ENCODE results near the gene GTF2IRD1.

GTF2IRD1 gene

DNA sequence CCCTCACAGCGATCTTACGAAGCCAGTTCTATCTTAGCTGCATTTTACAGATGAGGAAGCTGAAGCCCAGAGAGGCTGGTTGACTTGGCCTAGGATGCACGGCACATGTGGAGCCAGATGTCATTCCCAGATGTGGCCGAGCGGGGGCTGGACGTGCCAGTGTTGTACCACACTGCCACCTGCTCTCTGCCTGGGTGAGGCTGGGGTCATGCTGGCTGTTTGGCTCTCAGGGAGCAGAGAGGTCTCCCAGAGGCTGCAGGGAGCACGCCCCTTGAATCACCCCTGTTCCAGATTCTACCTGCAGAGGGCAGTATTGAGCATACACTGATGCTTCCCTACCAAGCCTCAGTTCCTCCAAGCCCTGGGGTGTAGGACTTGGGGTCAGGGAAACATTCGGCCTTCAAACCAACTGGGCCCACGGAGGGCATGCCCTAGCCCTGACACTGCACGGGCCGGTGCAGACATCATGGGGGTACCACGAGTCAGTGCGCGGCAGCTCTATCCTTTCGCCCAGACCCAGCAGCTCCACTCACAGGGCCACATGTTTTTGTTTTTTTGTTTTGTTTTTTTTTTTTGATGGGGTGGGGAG, 3.8 kb upstream of the GTF2IRD1 start:
- Histone ChIP-seq H3K4me1 (ENCODE audit: insufficient read depth, low read length) (peaks cover 4% of the 10 kb centered on the region), H3K36me3 (ENCODE audit: insufficient read depth, low read length) (no peaks in the 10 kb centered on the region), H3K9ac (ENCODE audit: low read depth, low read length) (no peak overlapping the region), H3K9me3 (ENCODE audit: control insufficient read depth, insufficient read depth, low read length) (no peaks in the 10 kb centered on the region; the same call in 1 of the 2 replicates)

DNA sequence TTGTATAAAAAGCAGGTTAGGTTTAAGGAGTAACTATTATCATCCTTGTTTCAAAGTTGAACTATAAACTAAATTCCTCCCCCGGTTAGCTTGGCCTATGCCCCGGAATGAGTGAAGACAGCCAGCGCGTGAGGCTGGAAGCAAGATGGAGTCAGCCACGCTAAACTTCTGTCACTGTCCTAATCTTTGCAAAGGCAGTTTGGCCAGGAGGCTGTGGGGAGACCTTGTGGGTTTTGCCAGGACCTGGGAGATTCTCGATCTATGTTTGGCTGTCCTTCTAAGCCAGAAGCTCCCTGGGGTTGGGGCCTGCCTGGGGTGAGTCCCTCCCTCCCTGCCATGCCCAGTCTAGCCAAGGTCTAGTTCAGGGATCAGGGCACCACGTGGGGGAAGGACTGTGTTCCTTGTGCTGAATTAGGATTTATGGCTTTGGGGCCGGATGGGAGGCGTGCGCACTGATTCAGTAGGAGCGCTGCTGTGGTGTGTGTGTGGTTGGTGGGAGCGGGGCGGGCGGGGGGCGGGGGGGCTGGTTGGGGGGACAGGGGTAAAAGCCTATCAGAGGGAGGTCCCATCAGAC, 871 bp upstream of the GTF2IRD1 start:
- no peaks in the 10 kb centered on the region; the same call in 1 of the 2 replicates for H3K9me3 ChIP-seq (ENCODE audit: control insufficient read depth, insufficient read depth, low read length)
- peak overlapping the region; percentile 64; the same call in 1 of the 2 replicates for H3K9ac ChIP-seq (ENCODE audit: low read depth, low read length)
- peaks cover 4% of the 10 kb centered on the region for H3K4me1 ChIP-seq (ENCODE audit: insufficient read depth, low read length)
- H3K36me3 ChIP-seq (ENCODE audit: insufficient read depth, low read length): no peaks in the 10 kb centered on the region

DNA sequence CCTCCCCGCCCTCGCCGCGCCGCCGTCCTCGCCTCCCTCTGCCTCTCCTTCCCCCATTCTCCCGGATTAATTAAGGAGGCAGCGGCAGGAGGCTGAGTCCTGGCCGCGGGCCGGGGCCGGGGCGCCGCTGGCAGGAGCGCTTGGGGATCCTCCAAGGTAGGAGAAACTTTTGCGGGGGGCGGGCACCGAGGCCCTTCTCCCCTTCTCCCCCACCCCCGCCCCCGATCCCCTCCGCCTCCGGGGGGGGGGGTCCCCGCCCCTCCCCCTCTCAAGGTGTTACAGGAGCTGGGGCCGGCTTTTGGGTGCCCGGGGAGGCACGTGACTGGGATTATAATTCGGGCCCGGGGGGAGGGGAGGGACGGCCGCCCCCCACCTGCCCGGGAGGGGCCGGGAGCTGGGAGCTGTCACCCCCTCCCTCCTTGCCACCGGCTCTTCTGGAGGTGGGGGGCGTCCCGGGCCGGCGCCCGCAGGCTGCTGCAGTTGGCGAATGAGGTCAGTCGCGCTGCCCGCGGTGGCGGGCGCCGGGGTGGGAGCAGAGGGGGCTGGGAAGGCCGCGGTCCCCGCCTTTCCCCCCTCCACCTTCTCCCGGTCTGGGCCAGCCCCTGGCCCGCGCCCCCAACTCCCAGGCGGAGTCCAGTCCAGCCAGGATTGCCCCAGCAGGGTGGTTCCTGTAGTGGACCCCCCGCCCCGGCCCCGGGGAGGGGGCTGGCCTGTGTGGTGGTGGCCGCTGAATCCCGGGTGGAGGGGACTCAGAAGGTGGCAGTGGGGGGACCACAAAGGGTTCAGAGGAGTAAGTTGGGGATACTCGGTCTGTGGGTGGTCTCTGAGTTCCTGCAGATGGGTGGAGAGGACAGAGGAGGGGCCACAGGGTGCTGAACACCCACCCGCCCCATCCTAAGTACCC, 567 bp downstream of the GTF2IRD1 start:
- Histone ChIP-seq H3K9ac (ENCODE audit: low read depth, low read length) (peak overlapping the region; percentile 76), H3K4me1 (ENCODE audit: insufficient read depth, low read length) (peaks cover 4% of the 10 kb centered on the region), H3K9me3 (ENCODE audit: control insufficient read depth, insufficient read depth, low read length) (no peaks in the 10 kb centered on the region; the same call in 1 of the 2 replicates), H3K36me3 (ENCODE audit: insufficient read depth, low read length) (no peaks in the 10 kb centered on the region; the same call in 1 of the 2 replicates)

DNA sequence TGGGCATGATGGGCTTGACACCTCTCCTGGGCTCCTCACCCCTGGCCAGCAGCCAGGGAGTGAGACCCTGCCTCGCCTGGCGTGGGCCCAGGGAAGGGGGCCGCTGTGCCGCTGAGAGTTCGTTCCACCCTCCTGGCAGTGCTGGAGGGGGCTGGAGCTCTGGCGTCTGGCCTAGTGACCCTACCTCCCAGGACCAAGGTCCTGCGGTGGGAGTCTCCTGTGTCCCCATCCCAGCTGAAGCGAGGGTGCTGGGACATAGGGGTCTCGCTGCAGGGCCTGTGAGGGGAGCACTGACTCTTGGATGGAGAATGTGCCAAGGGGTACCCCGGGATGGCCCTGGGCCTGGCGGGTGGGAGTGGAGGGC, 1.2 kb downstream of the GTF2IRD1 start:
- H3K36me3 ChIP-seq (ENCODE audit: insufficient read depth, low read length): no peaks in the 10 kb centered on the region; the same call in 1 of the 2 replicates
- no peaks in the 10 kb centered on the region; the same call in 1 of the 2 replicates for H3K9me3 ChIP-seq (ENCODE audit: control insufficient read depth, insufficient read depth, low read length)
- peak overlapping the region; percentile 76 for H3K9ac ChIP-seq (ENCODE audit: low read depth, low read length)
- H3K4me1 ChIP-seq (ENCODE audit: insufficient read depth, low read length): peaks cover 4% of the 10 kb centered on the region

DNA sequence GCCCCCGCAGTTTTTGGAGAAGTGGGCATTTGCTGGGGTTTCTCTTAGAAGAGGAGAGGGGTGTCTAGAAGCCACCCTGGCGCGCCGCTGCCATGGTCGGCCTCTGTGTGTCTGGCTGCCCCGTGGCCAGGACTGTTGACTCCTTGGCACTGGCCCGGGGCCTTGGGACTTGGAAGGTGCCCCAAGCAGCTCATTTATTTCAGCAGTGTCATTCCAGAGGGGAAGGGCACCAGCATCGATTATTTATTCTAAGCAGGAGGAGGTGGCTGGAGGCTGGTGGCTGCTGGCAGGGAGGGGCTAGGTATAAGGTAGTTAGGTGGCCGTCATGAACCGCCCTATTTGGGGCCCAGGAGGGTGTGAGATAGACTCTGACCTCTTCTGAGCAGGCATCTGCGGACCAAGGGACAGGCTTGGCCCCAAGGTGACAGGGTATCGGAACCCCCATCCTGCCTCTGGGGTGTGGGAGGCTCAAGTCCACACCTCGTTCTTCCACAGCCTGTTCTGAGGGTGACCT, 1.6 kb downstream of the GTF2IRD1 start:
- peak overlapping the region; percentile 76 for H3K9ac ChIP-seq (ENCODE audit: low read depth, low read length)
- H3K9me3 ChIP-seq (ENCODE audit: control insufficient read depth, insufficient read depth, low read length): no peaks in the 10 kb centered on the region; the same call in 1 of the 2 replicates
- peaks cover 4% of the 10 kb centered on the region for H3K4me1 ChIP-seq (ENCODE audit: insufficient read depth, low read length)
- H3K36me3 ChIP-seq (ENCODE audit: insufficient read depth, low read length): no peaks in the 10 kb centered on the region; the same call in 1 of the 2 replicates

DNA sequence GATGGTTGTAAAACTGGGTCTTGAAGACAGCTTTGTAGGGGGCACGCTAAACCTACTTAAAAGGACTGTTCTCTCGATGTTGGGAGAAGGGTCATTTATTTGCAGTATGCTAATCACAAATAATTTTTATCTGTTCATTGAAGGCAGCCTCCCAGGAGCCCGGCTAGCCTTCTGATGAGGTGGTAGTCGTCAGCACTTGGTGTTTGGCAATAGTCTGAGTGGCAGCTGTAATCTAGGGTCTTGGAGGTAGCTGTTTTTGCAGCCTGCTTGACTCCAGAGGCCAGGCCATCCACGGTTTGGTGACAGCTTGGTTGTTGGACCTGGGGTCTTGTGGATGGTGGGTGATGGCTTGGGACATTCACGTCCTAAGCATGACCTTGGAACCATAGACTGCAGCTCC, 2.2 kb downstream of the GTF2IRD1 start:
- H3K4me1 ChIP-seq (ENCODE audit: insufficient read depth, low read length): peaks cover 4% of the 10 kb centered on the region
- H3K36me3 ChIP-seq (ENCODE audit: insufficient read depth, low read length): no peaks in the 10 kb centered on the region; the same call in 1 of the 2 replicates
- H3K9ac ChIP-seq (ENCODE audit: low read depth, low read length): no peak overlapping the region
- no peaks in the 10 kb centered on the region; the same call in 1 of the 2 replicates for H3K9me3 ChIP-seq (ENCODE audit: control insufficient read depth, insufficient read depth, low read length)

DNA sequence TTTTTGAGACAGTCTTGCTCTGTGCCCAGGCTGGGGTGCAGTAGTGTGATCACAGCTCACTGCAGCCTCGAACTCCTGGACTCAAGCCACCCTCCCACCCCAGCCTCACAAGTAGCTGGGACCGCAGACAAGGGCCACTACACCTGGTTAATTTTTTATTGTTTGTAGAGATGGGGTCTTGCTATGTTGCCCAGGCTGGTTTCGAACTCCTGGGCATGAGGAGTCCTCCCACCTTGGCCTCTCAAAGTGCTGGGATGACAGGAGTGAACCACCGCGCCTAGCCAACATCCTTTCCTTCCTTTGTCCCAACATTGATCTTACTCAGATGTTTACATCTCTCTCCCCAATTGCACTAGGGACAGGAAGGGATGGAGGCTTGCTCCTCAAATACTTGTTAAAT, 3.3 kb downstream of the GTF2IRD1 start:
- no peak overlapping the region for H3K9ac ChIP-seq (ENCODE audit: low read depth, low read length)

DNA sequence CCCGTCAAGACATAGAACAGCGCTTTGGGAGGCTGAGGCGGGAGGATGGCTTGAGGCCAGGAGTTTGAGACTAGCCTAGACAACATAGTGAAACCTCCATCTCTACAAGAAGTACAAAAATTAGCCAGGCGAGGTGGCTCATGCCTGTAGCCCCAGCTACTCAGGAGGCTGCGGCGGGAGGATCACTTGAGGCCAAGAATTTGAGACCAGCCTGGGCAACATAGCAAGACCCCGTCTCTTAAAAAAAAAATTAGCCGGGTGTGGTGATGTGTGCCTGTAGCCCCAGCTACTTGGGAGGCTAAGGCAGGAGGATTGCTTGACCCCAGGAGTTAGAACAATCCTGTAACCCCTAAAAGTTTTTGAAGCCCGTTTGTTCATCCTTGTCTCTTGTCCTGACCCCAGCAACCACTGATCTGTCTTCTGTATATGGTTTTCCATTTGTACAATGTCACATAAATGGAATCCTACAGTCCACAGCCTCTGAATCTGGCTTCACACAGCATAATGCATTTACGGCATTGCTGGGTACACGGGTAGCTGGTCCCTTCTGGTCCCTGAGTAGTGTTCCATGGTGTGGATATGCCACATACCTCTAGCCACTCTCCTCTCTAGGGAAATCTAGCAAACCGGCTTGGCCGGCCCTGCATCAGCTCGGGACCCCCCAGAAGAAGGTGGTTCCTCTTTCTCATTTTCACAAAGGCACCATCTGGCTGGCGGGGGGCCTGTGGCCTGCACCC, 8.4 kb downstream of the GTF2IRD1 start:
- H3K9ac ChIP-seq (ENCODE audit: low read depth, low read length): no peak overlapping the region
- no peaks in the 10 kb centered on the region for H3K9me3 ChIP-seq (ENCODE audit: control insufficient read depth, insufficient read depth, low read length)
- H3K36me3 ChIP-seq (ENCODE audit: insufficient read depth, low read length): no peaks in the 10 kb centered on the region; the same call in 1 of the 2 replicates
- 0 out of 2 replicates have a peak, but pooled peaks cover 5% of the 10 kb centered on the region for H3K4me1 ChIP-seq (ENCODE audit: insufficient read depth, low read length)

More for the DNA sequence above, 3.3 kb downstream of the GTF2IRD1 start:
- H3K4me1 ChIP-seq (ENCODE audit: insufficient read depth, low read length): peaks cover 4% of the 10 kb centered on the region
- no peaks in the 10 kb centered on the region; the same call in 1 of the 2 replicates for H3K36me3 ChIP-seq (ENCODE audit: insufficient read depth, low read length)
- no peaks in the 10 kb centered on the region; the same call in 1 of the 2 replicates for H3K9me3 ChIP-seq (ENCODE audit: control insufficient read depth, insufficient read depth, low read length)

DNA sequence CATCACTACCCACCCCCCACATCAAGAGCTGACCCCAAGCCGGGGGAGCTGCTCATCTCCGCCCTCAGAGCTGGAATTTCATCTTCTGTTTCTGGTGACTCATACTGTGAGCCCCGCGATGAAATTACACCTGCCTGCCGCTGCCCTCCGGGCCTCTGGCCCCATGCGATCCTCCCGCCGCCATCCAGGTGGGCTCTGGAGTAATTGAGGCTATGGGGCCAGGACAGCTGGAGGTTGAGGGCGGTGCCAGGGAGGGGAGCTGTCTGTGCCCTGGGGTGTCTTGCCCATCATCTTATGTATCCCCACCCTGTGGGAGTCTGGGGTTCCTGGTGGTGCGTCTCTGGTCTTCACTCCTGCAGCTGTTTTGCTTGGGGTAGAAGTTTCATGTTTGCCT, 9.0 kb downstream of the GTF2IRD1 start:
- Histone ChIP-seq H3K9ac (ENCODE audit: low read depth, low read length) (no peak overlapping the region), H3K36me3 (ENCODE audit: insufficient read depth, low read length) (no peaks in the 10 kb centered on the region; the same call in 1 of the 2 replicates), H3K4me1 (ENCODE audit: insufficient read depth, low read length) (0 out of 2 replicates have a peak, but pooled peaks cover 5% of the 10 kb centered on the region), H3K9me3 (ENCODE audit: control insufficient read depth, insufficient read depth, low read length) (no peaks in the 10 kb centered on the region)

DNA sequence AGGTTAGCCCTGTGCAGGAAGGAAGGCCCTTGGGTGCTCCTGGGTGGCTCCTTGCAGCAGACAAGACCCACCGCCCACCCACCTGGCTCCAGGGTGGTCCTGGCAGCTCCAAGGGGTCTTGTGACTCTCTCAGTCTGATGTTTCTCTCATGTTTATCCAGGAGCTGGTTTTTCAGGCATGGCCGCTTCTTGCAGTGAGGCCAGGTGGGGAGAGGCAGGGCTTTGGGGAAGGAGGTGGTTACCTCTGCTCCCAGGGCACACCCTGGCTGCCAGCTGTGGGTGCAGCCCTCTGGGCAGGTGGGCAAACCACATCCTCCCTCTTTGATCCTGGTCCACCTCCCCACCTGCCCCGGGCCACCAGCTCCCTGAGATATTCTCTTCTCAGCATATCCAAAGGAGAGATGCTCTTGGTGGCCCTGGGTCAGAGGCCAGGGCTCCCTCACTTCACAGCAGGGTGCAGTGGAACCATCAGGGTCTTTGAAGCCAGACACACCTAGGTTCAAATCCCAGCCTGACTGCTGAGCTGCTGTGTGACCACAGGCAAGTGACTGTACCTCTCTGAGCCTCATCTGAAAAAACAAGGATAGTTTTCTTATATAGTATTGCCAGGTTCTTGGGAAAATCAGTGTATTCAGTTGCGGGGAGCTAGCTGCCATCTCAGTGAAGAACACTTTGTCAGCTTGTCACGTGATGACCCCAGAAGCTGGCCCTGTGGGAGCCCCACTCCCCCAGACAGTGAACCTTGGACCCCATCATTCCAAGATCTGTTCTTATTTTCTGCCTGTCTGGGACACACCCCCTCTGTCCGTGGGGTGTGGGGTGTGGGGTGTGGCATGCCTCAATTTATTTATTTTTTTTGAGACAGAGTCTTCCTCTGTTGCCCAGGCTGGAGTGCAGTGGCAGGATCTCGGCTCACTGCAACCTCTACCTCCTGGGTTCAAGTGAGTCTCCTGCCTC, 11.5 kb downstream of the GTF2IRD1 start:
- no peak overlapping the region for H3K9ac ChIP-seq (ENCODE audit: low read depth, low read length)
- H3K36me3 ChIP-seq (ENCODE audit: insufficient read depth, low read length): no peaks in the 10 kb centered on the region
- 0 out of 2 replicates have a peak, but pooled peaks cover 5% of the 10 kb centered on the region for H3K4me1 ChIP-seq (ENCODE audit: insufficient read depth, low read length)
- H3K9me3 ChIP-seq (ENCODE audit: control insufficient read depth, insufficient read depth, low read length): no peaks in the 10 kb centered on the region

DNA sequence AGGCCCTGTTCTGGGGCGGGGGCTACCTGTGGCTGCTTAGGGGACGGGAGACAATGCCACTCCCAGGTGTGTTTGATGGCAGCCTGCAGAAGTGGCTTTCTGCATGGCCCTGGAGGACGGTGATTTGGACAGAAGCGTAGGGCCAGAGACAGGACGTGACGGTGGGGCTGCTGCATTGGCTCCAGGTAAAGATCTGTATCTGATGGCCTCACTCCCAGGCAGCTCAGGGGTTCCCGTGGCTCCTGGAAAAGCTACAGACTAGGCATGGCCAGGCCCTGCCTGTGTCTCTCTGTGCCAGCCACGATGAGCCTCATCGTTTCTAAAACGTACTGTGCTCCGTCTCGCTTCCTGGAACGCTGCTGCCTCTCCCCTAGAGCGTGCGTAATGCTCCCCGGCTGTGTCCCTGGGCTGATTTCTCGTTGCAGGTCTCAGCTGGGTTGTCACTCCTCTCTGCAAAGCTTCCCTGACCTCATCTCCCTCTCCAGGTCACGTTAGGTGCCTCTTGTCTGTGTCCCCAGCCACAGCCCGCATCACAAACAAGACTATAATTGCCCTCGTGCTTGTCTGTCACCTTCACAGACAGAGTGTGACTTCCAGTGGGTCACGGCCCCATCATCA, 12.6 kb downstream of the GTF2IRD1 start:
- Histone ChIP-seq H3K36me3 (ENCODE audit: insufficient read depth, low read length) (no peaks in the 10 kb centered on the region), H3K9ac (ENCODE audit: low read depth, low read length) (no peak overlapping the region), H3K9me3 (ENCODE audit: control insufficient read depth, insufficient read depth, low read length) (no peaks in the 10 kb centered on the region), H3K4me1 (ENCODE audit: insufficient read depth, low read length) (0 out of 2 replicates have a peak, but pooled peaks cover 5% of the 10 kb centered on the region)

DNA sequence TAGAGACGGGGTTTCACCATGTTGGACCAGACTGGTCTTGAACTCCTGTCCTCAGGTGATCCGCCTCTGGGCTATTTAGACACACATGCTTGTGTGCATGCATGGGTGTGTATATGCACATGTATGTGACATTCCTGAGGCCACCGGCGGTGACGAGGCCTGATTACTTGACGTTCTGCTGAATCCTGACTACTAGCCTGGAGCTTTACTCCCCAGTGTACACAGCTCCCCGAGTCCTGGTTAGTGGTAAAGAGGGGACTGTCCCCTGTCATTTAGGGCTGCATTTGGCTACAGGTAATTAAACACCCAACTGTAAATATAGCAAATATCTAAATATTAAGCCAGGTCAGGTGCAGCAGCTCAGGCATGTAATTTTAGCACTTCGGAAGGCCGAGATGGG, 14.2 kb downstream of the GTF2IRD1 start:
- H3K4me1 ChIP-seq (ENCODE audit: insufficient read depth, low read length): 0 out of 2 replicates have a peak, but pooled peaks cover 2% of the 10 kb centered on the region
- H3K36me3 ChIP-seq (ENCODE audit: insufficient read depth, low read length): no peaks in the 10 kb centered on the region

More for the DNA sequence above, 14.2 kb downstream of the GTF2IRD1 start:
- Histone ChIP-seq H3K9me3 (ENCODE audit: control insufficient read depth, insufficient read depth, low read length) (no peaks in the 10 kb centered on the region), H3K9ac (ENCODE audit: low read depth, low read length) (no peak overlapping the region)
